Germinal center (tissue), 1 donor: Measurements from ENCODE around the gene TSPAN16.

Experiments used
- DNase-seq: peaks from one replicate; pipeline ENCODE4 v3.0.0; 2012; ENCODE audit warnings: mixed read lengths, low spot score

The TSPAN16 gene

GRCh38 chr19:11268783-11269267 lies 27.1 kb upstream of the TSPAN16 start:
- DNase-seq = no peak

- DNase-seq = no peak
Observed at GRCh38 chr19:11269408-11269807, 26.6 kb upstream of the TSPAN16 start.

- DNase-seq = no peak
Observed at GRCh38 chr19:11273296-11273695, 22.7 kb upstream of the TSPAN16 start.

- DNase-seq = no peak
Observed at GRCh38 chr19:11273989-11274388, 22.0 kb upstream of the TSPAN16 start.

GRCh38 chr19:11274533-11275086 lies 21.4 kb upstream of the TSPAN16 start:
- no peak for DNase-seq

GRCh38 chr19:11278670-11279069 lies 17.3 kb upstream of the TSPAN16 start:
- DNase-seq = no peak

- DNase-seq = no peak
Observed at GRCh38 chr19:11279505-11280236, 16.3 kb upstream of the TSPAN16 start.

- no peak for DNase-seq
Observed at GRCh38 chr19:11281356-11282049, 14.5 kb upstream of the TSPAN16 start.

GRCh38 chr19:11284515-11284914 lies 11.4 kb upstream of the TSPAN16 start:
- DNase-seq = no peak

- DNase-seq = no peak
Observed at GRCh38 chr19:11286312-11286974, 9.5 kb upstream of the TSPAN16 start.

- no peak for DNase-seq
Observed at GRCh38 chr19:11288349-11288748, 7.6 kb upstream of the TSPAN16 start.

GRCh38 chr19:11290256-11290655 lies 5.7 kb upstream of the TSPAN16 start:
- DNase-seq = no peak

GRCh38 chr19:11291415-11291814 lies 4.5 kb upstream of the TSPAN16 start:
- DNase-seq = no peak

GRCh38 chr19:11291991-11292390 lies 4.0 kb upstream of the TSPAN16 start:
- no peak for DNase-seq

- DNase-seq = peak; percentile 85
Observed at GRCh38 chr19:11293433-11294389, 2.2 kb upstream of the TSPAN16 start.

- DNase-seq = no peak
Observed at GRCh38 chr19:11295180-11295579, 780 bp upstream of the TSPAN16 start.

GRCh38 chr19:11296264-11296663 lies 304 bp downstream of the TSPAN16 start:
- no peak for DNase-seq

- DNase-seq = no peak
Observed at GRCh38 chr19:11299946-11300810, 4.2 kb downstream of the TSPAN16 start.

- no peak for DNase-seq
Observed at GRCh38 chr19:11300811-11301120, 4.8 kb downstream of the TSPAN16 start.

GRCh38 chr19:11304936-11305335 lies 9.0 kb downstream of the TSPAN16 start:
- no peak for DNase-seq

GRCh38 chr19:11306337-11306736 lies 10.4 kb downstream of the TSPAN16 start:
- DNase-seq = no peak
